ENCODE measurements around the gene PON3. TPM values are rescaled to one million over a fixed set of nuclear protein-coding genes. Genes with fewer than 3 reads are reported as not detected.

The PON3 gene
- total and polyA plus RNA-seq, 2 experiments from 2014 or later: 1.4 to 1.6 TPM

DNA sequence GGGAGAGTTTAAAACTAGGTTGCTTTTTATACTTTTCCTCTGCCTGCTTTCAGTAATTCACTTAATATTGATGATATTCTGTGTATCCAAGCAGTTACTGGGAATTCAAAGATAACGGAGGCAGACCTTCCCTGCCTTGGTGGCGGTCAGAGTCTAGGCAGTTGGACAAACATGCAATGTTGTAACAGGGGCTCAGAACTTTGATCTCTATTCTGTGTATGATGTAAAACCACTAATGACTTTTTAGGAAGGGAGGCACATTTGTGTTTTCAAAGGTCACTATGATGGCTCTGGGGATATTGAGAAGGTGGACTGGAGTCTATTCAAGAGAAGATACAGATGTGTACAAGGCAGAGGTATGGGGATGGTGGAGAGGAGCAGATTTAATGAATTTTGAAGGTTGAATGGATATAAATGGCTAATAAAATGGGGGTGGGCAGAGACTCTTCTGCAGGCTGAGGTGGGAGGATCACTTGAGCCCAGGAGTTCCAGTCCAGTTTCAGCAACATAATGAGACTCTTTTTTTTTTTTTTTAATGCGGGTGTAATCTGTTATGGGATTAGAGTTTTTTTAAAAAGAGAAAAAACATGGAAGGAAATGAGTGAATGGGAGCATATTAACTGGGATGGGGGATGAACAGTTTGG, 44.3 kb upstream of the PON3 start (continued):
- TF ChIP-seq, protein P1, sequence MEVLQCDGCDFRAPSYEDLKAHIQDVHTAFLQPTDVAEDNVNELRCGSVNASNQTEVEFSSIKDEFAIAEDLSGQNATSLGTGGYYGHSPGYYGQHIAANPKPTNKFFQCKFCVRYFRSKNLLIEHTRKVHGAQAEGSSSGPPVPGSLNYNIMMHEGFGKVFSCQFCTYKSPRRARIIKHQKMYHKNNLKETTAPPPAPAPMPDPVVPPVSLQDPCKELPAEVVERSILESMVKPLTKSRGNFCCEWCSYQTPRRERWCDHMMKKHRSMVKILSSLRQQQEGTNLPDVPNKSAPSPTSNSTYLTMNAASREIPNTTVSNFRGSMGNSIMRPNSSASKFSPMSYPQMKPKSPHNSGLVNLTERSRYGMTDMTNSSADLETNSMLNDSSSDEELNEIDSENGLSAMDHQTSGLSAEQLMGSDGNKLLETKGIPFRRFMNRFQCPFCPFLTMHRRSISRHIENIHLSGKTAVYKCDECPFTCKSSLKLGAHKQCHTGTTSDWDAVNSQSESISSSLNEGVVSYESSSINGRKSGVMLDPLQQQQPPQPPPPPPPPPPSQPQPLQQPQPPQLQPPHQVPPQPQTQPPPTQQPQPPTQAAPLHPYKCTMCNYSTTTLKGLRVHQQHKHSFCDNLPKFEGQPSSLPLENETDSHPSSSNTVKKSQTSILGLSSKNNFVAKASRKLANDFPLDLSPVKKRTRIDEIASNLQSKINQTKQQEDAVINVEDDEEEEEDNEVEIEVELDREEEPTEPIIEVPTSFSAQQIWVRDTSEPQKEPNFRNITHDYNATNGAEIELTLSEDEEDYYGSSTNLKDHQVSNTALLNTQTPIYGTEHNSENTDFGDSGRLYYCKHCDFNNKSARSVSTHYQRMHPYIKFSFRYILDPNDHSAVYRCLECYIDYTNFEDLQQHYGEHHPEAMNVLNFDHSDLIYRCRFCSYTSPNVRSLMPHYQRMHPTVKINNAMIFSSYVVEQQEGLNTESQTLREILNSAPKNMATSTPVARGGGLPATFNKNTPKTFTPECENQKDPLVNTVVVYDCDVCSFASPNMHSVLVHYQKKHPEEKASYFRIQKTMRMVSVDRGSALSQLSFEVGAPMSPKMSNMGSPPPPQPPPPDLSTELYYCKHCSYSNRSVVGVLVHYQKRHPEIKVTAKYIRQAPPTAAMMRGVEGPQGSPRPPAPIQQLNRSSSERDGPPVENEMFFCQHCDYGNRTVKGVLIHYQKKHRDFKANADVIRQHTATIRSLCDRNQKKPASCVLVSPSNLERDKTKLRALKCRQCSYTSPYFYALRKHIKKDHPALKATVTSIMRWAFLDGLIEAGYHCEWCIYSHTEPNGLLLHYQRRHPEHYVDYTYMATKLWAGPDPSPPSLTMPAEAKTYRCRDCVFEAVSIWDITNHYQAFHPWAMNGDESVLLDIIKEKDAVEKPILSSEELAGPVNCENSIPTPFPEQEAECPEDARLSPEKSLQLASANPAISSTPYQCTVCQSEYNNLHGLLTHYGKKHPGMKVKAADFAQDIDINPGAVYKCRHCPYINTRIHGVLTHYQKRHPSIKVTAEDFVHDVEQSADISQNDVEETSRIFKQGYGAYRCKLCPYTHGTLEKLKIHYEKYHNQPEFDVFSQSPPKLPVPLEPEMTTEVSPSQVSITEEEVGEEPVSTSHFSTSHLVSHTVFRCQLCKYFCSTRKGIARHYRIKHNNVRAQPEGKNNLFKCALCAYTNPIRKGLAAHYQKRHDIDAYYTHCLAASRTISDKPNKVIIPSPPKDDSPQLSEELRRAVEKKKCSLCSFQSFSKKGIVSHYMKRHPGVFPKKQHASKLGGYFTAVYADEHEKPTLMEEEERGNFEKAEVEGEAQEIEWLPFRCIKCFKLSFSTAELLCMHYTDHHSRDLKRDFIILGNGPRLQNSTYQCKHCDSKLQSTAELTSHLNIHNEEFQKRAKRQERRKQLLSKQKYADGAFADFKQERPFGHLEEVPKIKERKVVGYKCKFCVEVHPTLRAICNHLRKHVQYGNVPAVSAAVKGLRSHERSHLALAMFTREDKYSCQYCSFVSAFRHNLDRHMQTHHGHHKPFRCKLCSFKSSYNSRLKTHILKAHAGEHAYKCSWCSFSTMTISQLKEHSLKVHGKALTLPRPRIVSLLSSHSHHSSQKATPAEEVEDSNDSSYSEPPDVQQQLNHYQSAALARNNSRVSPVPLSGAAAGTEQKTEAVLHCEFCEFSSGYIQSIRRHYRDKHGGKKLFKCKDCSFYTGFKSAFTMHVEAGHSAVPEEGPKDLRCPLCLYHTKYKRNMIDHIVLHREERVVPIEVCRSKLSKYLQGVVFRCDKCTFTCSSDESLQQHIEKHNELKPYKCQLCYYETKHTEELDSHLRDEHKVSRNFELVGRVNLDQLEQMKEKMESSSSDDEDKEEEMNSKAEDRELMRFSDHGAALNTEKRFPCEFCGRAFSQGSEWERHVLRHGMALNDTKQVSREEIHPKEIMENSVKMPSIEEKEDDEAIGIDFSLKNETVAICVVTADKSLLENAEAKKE (CRISPR knock-in tag; IDR thresholded peaks at IDR 0.05): no peak
- no peak for TF ChIP-seq CTCF (conservative IDR thresholded peaks at IDR 0.05; ENCODE audit: low read depth in 2 of 2)
- TF ChIP-seq EZH2 (IDR thresholded peaks at IDR 0.05; ENCODE audit: low read depth, unreplicated experiment): no peak

DNA sequence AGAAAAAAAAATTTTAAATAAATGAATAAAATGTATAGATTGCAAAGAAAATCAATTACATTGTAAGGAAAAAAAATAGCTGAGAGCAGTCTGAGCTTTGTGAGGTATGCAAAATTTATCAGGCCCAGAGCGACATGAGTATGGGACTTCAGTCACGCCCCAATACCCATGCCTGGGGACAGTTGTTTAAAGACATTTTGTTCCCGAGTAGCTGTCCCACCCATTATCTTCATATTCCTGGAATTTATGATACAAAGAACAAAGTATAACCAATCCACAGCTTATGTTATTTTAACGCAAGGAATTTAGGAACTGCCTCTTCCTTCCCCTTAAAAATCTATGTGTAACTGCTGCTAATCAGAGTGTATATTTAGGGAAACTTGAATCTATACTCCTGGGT, 40.2 kb upstream of the PON3 start:
- peaks cover 5% of the 10 kb centered on the region for H3K4me1 Mint-ChIP-seq
- DNase-seq (ENCODE audit: low spot score) (no peak), ATAC-seq (no peak)
- no peaks in the 10 kb centered on the region for H4K20me1 ChIP-seq (replicated peaks; ENCODE audit: insufficient read depth)
- no peaks in the 10 kb centered on the region for H3K4me1 ChIP-seq (ENCODE audit: insufficient read depth)
- H3K27me3 Mint-ChIP-seq (ENCODE audit: insufficient read depth, low read depth, poor library complexity): peaks cover 8% of the 10 kb centered on the region
- H3K9me2 ChIP-seq (ENCODE audit: insufficient read depth): peaks cover 4% of the 10 kb centered on the region; the same call in 1 of the 2 replicates
- H3K4me2 ChIP-seq: no peak overlapping the region
- H3K27ac Mint-ChIP-seq: no peak overlapping the region
- no peaks in the 10 kb centered on the region for H3F3A ChIP-seq (replicated peaks; ENCODE audit: low read depth)
- no peak overlapping the region for H2AFZ ChIP-seq
- no peak overlapping the region for H3K27ac ChIP-seq (ENCODE audit: low read depth)
- H3K4me3 ChIP-seq: no peak overlapping the region
- no peaks in the 10 kb centered on the region for H3K36me3 ChIP-seq (ENCODE audit: insufficient read depth)
- H3K27me3 ChIP-seq (ENCODE audit: insufficient read depth): no peaks in the 10 kb centered on the region
- no peak overlapping the region; the same call in 2 of the 3 replicates for H3K4me3 Mint-ChIP-seq
- H3K36me3 Mint-ChIP-seq (ENCODE audit: low read depth): peaks cover 3% of the 10 kb centered on the region; the same call in 1 of the 3 replicates
- no peaks in the 10 kb centered on the region for H3K9me3 Mint-ChIP-seq
- H3K79me2 ChIP-seq (replicated peaks; ENCODE audit: insufficient read depth): peaks cover 15% of the 10 kb centered on the region
- TF ChIP-seq ZNF114 (CRISPR knock-in tag; IDR thresholded peaks at IDR 0.05) (no peak), ETS1 (IDR thresholded peaks at IDR 0.05) (no peak), CTCF (conservative IDR thresholded peaks at IDR 0.05; ENCODE audit: low read depth in 2 of 2) (no peak), POLR2AphosphoS5 (IDR thresholded peaks at IDR 0.05; ENCODE audit: low read depth) (no peak), ZNF331 (CRISPR knock-in tag; IDR thresholded peaks at IDR 0.05; ENCODE audit: low read depth) (no peak), JUNB (IDR thresholded peaks at IDR 0.05; ENCODE audit: unreplicated experiment) (no peak), STAT1 (IDR thresholded peaks at IDR 0.05; ENCODE audit: unreplicated experiment) (no peak), EZH2phosphoT487 (IDR thresholded peaks at IDR 0.05; ENCODE audit: unreplicated experiment) (no peak), NANOG (IDR thresholded peaks at IDR 0.05; ENCODE audit: borderline replicate concordance) (no peak), CREB1 (CRISPR knock-in tag; IDR thresholded peaks at IDR 0.05; ENCODE audit: low read depth) (no peak)
